K562 (cell line): ENCODE data around the gene SND1. TPM values are rescaled to one million over a fixed set of nuclear protein-coding genes. Genes with fewer than 3 reads are reported as not detected.

Experiments
- BDP1 ChIP-seq: IDR thresholded peaks from 3 replicates; pipeline ENCODE4 v1.6.1; 2011; ENCODE audit not compliant: insufficient read length, insufficient read depth
- BHLHE40 ChIP-seq: IDR thresholded peaks from 2 replicates; pipeline ENCODE4 v1.6.1; 2011; ENCODE audit warnings: low read length, improper control_type of control experiment
- DPF2 ChIP-seq: fragments of 450-650 bp; IDR thresholded peaks from 2 replicates; pipeline ENCODE4 v1.6.1; 2016
- FOXA3 ChIP-seq, 2 experiments: fragments of 450-650 bp in 1 of 2; sonication (generic) in 1 of 2; formaldehyde crosslinking; IDR thresholded peaks in 1 of 2; conservative IDR thresholded peaks in 1 of 2; 2 replicates each; pipeline versions ENCODE4 v1.4.0 to v1.8.0; 2020 to 2022; ENCODE audit warnings: mild to moderate bottlenecking in 2 of 2, missing genetic modification reagents in 1 of 2
- NCOA6 ChIP-seq: fragments of 450-650 bp; IDR thresholded peaks from 2 replicates; pipeline ENCODE4 v1.6.1; 2017; ENCODE audit warnings: mild to moderate bottlenecking
- PPARD ChIP-seq: fragments of 250-450 bp; sonication (Bioruptor Pico); IDR thresholded peaks from 2 replicates; pipeline ENCODE4 v1.8.0; 2022; ENCODE audit warnings: inconsistent platforms, mild to moderate bottlenecking, moderate library complexity
- REST ChIP-seq, 2 experiments: fragments of 450-650 bp; formaldehyde crosslinking in 1 of 2; IDR thresholded peaks; 2 replicates each; pipeline versions ENCODE4 v1.4.0 to v1.6.1; 2014 to 2020; ENCODE audit warnings: mild to moderate bottlenecking in 2 of 2, borderline replicate concordance in 1 of 2, low read depth in 1 of 2
- ZNF217 ChIP-seq: sonication (generic); formaldehyde crosslinking; IDR thresholded peaks from 2 replicates; pipeline ENCODE4 v1.8.0; 2022; ENCODE audit warnings: mild to moderate bottlenecking, missing genetic modification reagents
- ZNF311 ChIP-seq: fragments of 250-450 bp; sonication (Bioruptor Pico); IDR thresholded peaks from 2 replicates; pipeline ENCODE4 v1.4.0; 2020; ENCODE audit warnings: mild to moderate bottlenecking, moderate library complexity
- ZNF57 ChIP-seq: fragments of 450-650 bp; formaldehyde crosslinking; IDR thresholded peaks from 2 replicates; pipeline ENCODE4 v1.4.0; 2020; ENCODE audit warnings: mild to moderate bottlenecking, moderate library complexity
- ZZZ3 ChIP-seq: fragments of 450-650 bp; IDR thresholded peaks from 2 replicates; pipeline ENCODE4 v1.6.1; 2016; ENCODE audit warnings: antibody characterized with exemption, mild to moderate bottlenecking, moderate library complexity
- polyA plus RNA-seq, 8 experiments: library from polyadenylated mRNA; depleted of rRNA in 4 of 8; stranded (reverse) in 5 of 8; unstranded in 3 of 8; fragments of >200 nt; fragmentation: Nextera tagmentation in 2 of 8; fragmentation: Illumina TruSeq in 1 of 8; extraction: Ambion mirVana in 2 of 8; extraction: Trizol in 1 of 8; gene quantifications; 2 replicates each; pipeline versions ENCODE4 v1.2.1 to v1.2.3, GENCODE V29; 2011 to 2014; ENCODE audit warnings: inconsistent platforms in 1 of 8, missing spikeins in 1 of 8
- total RNA-seq, 7 experiments: library from RNA; depleted of rRNA in 6 of 7; stranded (reverse); fragments of >200 nt in 6 of 7; fragmentation: Illumina TruSeq in 2 of 7; extraction: Trizol in 2 of 7; gene quantifications; 2 replicates each; pipeline versions ENCODE4 v1.2.1 to v1.2.3, GENCODE V29; 2011 to 2021; ENCODE audit warnings: low replicate concordance in 1 of 7
- TF ChIP-seq, protein P1 (sequence below): fragments of 250-450 bp; sonication (Bioruptor Pico); IDR thresholded peaks from 2 replicates; pipeline ENCODE4 v1.5.0; 2021; ENCODE audit warnings: mild to moderate bottlenecking, borderline replicate concordance

Gene SND1
- total and polyA plus RNA-seq, 9 of the 15 experiments (the other 6 are each of a cell fraction or from before 2014, with no cell fraction given), result 46.5 to 307 (median 191) TPM

- TF ChIP-seq PPARD (CRISPR knock-in tag) (no peak), NCOA6 (no peak), ZNF57 (CRISPR knock-in tag) (no peak), BHLHE40 (no peak), ZZZ3 (no peak), BDP1 (no peak), FOXA3 (CRISPR knock-in tag; conservative IDR thresholded peaks at IDR 0.05 in 1 of 2, IDR thresholded peaks at IDR 0.05 in 1 of 2) (no peak), ZNF217 (CRISPR knock-in tag) (no peak), REST (IDR thresholded peaks at IDR 0.05; ENCODE audit: borderline replicate concordance) (no peak), REST (CRISPR knock-in tag; IDR thresholded peaks at IDR 0.05; ENCODE audit: low read depth) (no peak), DPF2 (no peak), ZNF311 (no peak)
- TF ChIP-seq, protein P1, sequence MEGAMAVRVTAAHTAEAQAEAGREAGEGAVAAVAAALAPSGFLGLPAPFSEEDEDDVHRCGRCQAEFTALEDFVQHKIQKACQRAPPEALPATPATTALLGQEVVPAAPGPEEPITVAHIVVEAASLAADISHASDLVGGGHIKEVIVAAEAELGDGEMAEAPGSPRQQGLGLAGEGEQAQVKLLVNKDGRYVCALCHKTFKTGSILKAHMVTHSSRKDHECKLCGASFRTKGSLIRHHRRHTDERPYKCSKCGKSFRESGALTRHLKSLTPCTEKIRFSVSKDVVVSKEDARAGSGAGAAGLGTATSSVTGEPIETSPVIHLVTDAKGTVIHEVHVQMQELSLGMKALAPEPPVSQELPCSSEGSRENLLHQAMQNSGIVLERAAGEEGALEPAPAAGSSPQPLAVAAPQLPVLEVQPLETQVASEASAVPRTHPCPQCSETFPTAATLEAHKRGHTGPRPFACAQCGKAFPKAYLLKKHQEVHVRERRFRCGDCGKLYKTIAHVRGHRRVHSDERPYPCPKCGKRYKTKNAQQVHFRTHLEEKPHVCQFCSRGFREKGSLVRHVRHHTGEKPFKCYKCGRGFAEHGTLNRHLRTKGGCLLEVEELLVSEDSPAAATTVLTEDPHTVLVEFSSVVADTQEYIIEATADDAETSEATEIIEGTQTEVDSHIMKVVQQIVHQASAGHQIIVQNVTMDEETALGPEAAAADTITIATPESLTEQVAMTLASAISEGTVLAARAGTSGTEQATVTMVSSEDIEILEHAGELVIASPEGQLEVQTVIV, result no peak
These were observed 467.0 kb downstream of the SND1 start (continued) for GRCh38 chr7:128119036-128119435.
